HG03097 (cell line): ENCODE data around the gene ZBTB20.

Experiments
- ATAC-seq: cut with Tn5 transposase; IDR thresholded peaks from one replicate; pipeline ENCODE4 v1.9.1; 2021; ENCODE audit not compliant: unreplicated experiment, low FRiP score

Gene ZBTB20

GRCh38 chr3:114460459-114460858, 686.6 kb downstream of the ZBTB20 start:
- ATAC-seq, result peak; percentile 32

GRCh38 chr3:114456742-114457141, 690.3 kb downstream of the ZBTB20 start:
- peak; percentile 89 for ATAC-seq

DNA sequence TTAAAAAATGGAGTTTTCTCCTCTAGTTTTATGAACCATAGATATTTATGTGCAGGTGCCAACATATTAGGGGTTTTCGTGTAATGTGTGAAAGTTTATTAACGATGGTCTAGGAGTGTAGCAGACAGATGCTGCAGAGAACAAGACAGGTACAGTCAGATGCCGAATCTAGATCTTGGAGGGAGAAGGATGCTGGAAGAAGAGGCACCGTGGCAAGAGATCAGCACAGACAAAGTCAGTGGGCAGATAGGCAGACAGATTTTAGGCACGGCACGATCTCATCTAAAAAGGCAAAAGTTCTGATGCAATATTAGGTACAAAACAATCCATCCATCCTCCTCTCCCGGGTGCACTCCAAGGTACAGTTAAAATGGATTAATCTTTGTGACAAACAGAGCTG, 691.7 kb downstream of the ZBTB20 start:
- no peak for ATAC-seq

GRCh38 chr3:114454551-114455251, 692.4 kb downstream of the ZBTB20 start:
- ATAC-seq, result no peak

GRCh38 chr3:114453361-114453780, 693.7 kb downstream of the ZBTB20 start:
- no peak for ATAC-seq

DNA sequence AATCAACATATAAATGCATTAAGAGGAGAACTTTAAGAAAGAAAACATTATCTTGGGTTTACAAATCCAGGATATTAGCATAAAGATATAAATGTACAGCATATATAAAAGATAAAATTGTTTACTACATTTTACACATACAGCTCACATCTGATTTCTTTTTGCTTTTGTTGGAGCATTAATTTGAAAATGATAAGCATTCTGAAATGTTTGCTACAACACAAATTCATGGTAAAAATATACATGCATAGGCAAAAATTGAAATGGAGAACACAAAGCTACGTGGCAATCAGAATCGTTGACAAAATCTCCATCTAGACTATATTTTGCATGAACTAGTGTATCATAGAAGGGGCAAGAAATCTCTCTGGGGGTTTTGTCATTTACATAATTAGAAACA, 694.2 kb downstream of the ZBTB20 start:
- ATAC-seq, result no peak

- ATAC-seq, result no peak
These were observed 694.8 kb downstream of the ZBTB20 start for GRCh38 chr3:114452256-114452655.

DNA sequence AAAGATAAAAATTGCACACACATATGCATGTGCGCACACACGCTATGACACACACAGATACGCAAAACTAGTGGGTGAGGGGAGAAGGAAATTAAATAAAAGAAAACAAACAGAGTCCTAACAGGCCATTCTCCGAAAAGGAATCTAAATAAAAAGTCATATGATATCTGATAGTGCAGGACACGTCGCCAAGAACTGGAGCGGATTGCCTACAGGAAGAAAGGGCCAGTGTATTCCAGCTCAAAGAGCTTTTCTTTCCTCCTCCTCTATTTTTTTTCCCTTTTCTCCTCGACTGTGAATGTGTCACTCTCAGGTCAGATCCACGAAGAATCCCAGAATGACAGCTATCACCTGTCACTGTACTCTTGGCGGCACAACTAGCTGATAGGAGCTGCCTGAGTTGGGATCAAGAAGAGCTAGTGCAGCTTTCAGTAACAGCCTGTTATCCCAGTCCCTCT, 695.5 kb downstream of the ZBTB20 start:
- ATAC-seq, result no peak

DNA sequence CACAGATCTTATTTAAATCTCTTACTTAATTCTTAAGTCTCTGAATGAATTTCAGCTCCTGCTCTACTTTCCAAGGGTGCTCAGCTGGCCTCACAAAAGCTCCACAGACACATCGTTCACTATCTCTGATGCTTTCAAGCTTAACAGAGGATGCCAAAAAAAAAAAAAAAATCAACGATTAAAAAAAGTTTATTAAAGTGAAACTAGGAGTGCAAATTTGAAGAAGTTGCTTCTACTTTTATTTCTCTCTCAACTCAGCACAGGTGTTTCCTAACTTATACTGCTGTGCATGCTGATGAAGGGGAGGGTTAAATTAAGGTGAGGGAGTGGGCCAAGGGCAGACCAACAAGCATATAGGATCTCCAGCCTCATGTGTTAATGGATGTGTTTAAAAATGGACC, 696.0 kb downstream of the ZBTB20 start:
- no peak for ATAC-seq

- ATAC-seq, result no peak
These were observed 697.0 kb downstream of the ZBTB20 start for GRCh38 chr3:114450008-114450596.

- no peak for ATAC-seq
These were observed 697.6 kb downstream of the ZBTB20 start for GRCh38 chr3:114449271-114450007.

DNA sequence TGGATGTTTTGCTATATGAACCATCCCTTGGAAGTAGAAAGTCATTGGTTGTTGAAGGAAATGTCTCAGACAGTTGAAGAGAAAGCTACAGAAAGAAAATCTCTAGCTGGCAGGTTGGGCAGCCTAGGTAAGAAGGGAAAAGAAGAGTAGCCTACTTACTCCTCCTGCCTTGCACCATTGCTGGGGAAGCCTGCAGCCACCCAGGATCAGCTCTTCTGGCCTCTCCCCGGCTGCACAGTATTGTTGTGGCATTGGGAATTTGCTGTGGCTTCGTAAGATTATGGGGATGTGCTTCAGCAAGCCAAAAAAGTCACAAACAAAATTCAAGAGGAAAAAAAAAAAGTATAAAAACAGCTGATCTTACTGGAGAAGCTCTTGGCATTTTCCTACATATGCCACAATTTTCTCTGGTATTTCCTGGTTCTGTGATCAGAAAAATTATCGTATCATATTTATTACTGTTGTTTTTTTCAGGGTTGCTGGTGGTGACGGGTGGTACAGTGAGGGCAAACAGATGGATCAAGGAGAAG, 699.1 kb downstream of the ZBTB20 start:
- ATAC-seq, result no peak

- no peak for ATAC-seq
These were observed 699.5 kb downstream of the ZBTB20 start for GRCh38 chr3:114447545-114447944.

DNA sequence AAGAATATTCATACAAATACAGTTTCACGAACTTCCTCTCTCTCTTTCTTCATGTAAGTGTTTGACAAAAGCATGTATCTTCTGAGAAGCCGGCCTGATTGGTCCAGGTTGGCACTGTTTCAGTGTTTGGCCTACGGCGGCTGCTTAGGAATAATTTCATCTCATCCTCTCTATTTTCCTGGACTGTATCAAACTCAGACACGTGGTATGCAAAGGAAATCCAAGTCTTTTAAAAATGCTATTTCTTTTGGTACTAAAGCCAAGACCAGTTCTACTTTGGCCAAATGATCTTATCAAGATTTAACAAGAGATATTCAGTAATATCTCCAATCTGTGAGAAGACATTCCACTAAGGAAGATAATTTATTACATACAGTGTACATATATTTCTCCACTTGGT, 700.5 kb downstream of the ZBTB20 start:
- ATAC-seq, result no peak

DNA sequence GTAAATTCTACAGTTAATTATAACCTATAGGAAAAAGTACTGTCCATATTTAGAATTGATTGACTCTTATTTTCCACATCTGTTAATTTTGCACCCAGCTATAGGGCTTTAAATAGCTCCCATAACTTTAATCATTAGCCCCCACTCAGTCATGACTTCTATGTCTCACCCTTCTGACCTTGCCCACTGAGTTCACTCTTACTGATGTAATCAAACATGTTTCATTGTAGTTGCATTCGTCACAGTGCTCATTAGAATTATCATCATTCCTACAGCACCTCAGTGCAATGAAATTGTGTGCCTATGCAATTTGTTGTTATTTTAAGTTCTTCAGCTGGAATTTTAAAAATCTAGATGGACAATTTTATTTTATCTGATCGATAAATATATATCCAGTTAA, 701.9 kb downstream of the ZBTB20 start:
- ATAC-seq, result no peak

GRCh38 chr3:114444216-114444615, 702.9 kb downstream of the ZBTB20 start:
- ATAC-seq, result no peak

- ATAC-seq, result no peak
These were observed 704.8 kb downstream of the ZBTB20 start for GRCh38 chr3:114442246-114442645.

DNA sequence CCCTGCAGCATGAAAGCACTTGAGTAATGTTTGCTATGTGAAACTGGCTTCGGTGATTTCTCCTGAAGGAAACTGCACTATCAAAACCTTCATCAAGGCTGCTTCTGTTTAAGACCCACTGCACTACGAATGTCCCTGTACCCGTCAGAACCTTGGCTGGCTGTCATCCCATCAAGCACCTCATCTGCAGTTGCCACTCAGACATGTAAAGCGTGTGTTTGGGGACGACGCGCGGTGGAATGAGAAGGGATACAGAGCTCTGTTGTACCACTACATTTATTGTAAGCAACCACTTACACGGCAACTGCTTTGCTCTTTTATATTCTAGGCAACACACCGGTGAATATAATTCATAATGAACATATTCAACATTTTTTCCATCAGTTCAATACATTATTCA, 705.7 kb downstream of the ZBTB20 start:
- ATAC-seq, result no peak

- no peak for ATAC-seq
These were observed 706.4 kb downstream of the ZBTB20 start for GRCh38 chr3:114440700-114441099.

- no peak for ATAC-seq
These were observed 707.8 kb downstream of the ZBTB20 start for GRCh38 chr3:114439284-114439683.

GRCh38 chr3:114437897-114438296, 709.2 kb downstream of the ZBTB20 start:
- ATAC-seq, result no peak
